Keratinocyte (primary cell): ENCODE measurements around the gene LIM2. TPM values are rescaled to one million over a fixed set of nuclear protein-coding genes. Genes with fewer than 3 reads are reported as not detected.

Experiments used
- DNase-seq: peaks from one replicate; pipeline ENCODE4 v3.0.0-alpha.2; 2011; ENCODE audit warnings: low read depth, missing footprints, low spot score
- FAIRE-seq: peaks from 2 replicates; lab custom pipeline; 2011; peaks lifted over from hg19 to GRCh38; lab: Jason Lieb, UNC
- H2AFZ ChIP-seq: 2 replicates; pipeline ENCODE4 v1.6.0; 2012; ENCODE audit warnings: low read length, control low read depth, inconsistent platforms; ENCODE audit not compliant: control insufficient read depth
- H3K27ac ChIP-seq: 2 replicates; pipeline ENCODE4 v1.5.1; 2011; ENCODE audit warnings: low read length; ENCODE audit not compliant: control insufficient read depth, insufficient read depth
- H3K27me3 ChIP-seq: 3 replicates; pipeline ENCODE4 v1.6.0; 2011; ENCODE audit warnings: low read length; ENCODE audit not compliant: control insufficient read depth, insufficient read depth; ENCODE audit errors: extremely low read depth
- H3K36me3 ChIP-seq, 2 experiments: 2 replicates in 1 of 2; 3 replicates in 1 of 2; pipeline ENCODE4 v1.5.1; 2011; ENCODE audit warnings: low read length in 2 of 2, mild to moderate bottlenecking in 1 of 2; ENCODE audit not compliant: control insufficient read depth in 2 of 2, insufficient read depth in 2 of 2; ENCODE audit errors: extremely low read depth in 1 of 2
- H3K4me1 ChIP-seq: 3 replicates; pipeline ENCODE4 v1.5.1; 2011; ENCODE audit warnings: low read length; ENCODE audit not compliant: control insufficient read depth, insufficient read depth; ENCODE audit errors: extremely low read depth
- H3K4me2 ChIP-seq: 3 replicates; pipeline ENCODE4 v1.6.0; 2011; ENCODE audit warnings: low read depth, low read length; ENCODE audit not compliant: control insufficient read depth, insufficient read depth; ENCODE audit errors: extremely low read depth
- H3K4me3 ChIP-seq, 3 experiments: fragments of 200-600 bp in 1 of 3; sonication (generic) in 1 of 3; 2 replicates in 2 of 3; 3 replicates in 1 of 3; pipeline ENCODE4 v1.5.1; 2011 to 2016; ENCODE audit warnings: low read length in 3 of 3, mild to moderate bottlenecking in 3 of 3, control low read depth in 2 of 3, inconsistent platforms in 1 of 3, low read depth in 1 of 3, mixed read lengths in 1 of 3, mixed run types in 1 of 3, moderate library complexity in 1 of 3; ENCODE audit not compliant: control insufficient read depth in 2 of 3, insufficient read depth in 2 of 3; ENCODE audit errors: extremely low read depth in 1 of 3
- H3K79me2 ChIP-seq: 2 replicates; pipeline ENCODE4 v1.6.0; 2012; ENCODE audit warnings: low read length; ENCODE audit not compliant: control insufficient read depth, insufficient read depth
- H3K9ac ChIP-seq: 3 replicates; pipeline ENCODE4 v1.6.0; 2011; ENCODE audit warnings: low read length; ENCODE audit not compliant: control insufficient read depth, insufficient read depth; ENCODE audit errors: extremely low read depth
- H3K9me1 ChIP-seq: 3 replicates; pipeline ENCODE4 v1.6.0; 2011; ENCODE audit warnings: low read length; ENCODE audit not compliant: control insufficient read depth, insufficient read depth; ENCODE audit errors: extremely low read depth
- H3K9me3 ChIP-seq: 2 replicates; pipeline ENCODE4 v1.5.1; 2012; ENCODE audit warnings: low read depth, low read length; ENCODE audit not compliant: control insufficient read depth
- H4K20me1 ChIP-seq: 3 replicates; pipeline ENCODE4 v1.6.0; 2011; ENCODE audit warnings: low read length; ENCODE audit not compliant: control insufficient read depth, insufficient read depth; ENCODE audit errors: extremely low read depth
- EZH2 ChIP-seq: IDR thresholded peaks from one replicate; pipeline ENCODE4 v1.6.1; 2012; ENCODE audit warnings: inconsistent platforms, mild to moderate bottlenecking, low read length, moderate library complexity
- dilution Hi-C: fragments of 300-500 bp; cut with MboI; formaldehyde crosslinking; loops from one replicate; pipeline ENCODE4 v1.7.0; 2020; ENCODE audit warnings: low sequenced_read_pairs; ENCODE audit not compliant: extremely low pct_ligation_motif_present
- polyA plus RNA-seq, 5 experiments: library from polyadenylated mRNA; depleted of rRNA in 3 of 5; stranded (reverse) in 3 of 5; stranded (forward) in 1 of 5; unstranded in 1 of 5; fragments of >200 nt; gene quantifications; 1 replicate in 1 of 5; 2 replicates in 3 of 5; 3 replicates in 1 of 5; pipeline versions ENCODE4 v1.2.1 to v1.2.3, GENCODE V29; 2011 to 2012; ENCODE audit warnings: missing spikeins in 2 of 5, low read depth in 1 of 5, low replicate concordance in 1 of 5
- TF ChIP-seq, protein P1 (sequence below), 3 experiments: IDR thresholded peaks in 1 of 3; conservative IDR thresholded peaks in 1 of 3; optimal IDR thresholded peaks in 1 of 3; 2 replicates in 2 of 3; 3 replicates in 1 of 3; pipeline versions ENCODE3 to v1.5.1; 2011; ENCODE audit warnings: low read length in 3 of 3, mild to moderate bottlenecking in 3 of 3, moderate library complexity in 2 of 3, control low read depth in 1 of 3, inconsistent platforms in 1 of 3; ENCODE audit not compliant: insufficient read depth in 2 of 3; ENCODE audit errors: extremely low read depth in 1 of 3

The LIM2 gene
- polyA plus RNA-seq, 1 donor (not counting 4 experiments of a cell fraction or from before 2014, with no cell fraction given): not detected

DNA sequence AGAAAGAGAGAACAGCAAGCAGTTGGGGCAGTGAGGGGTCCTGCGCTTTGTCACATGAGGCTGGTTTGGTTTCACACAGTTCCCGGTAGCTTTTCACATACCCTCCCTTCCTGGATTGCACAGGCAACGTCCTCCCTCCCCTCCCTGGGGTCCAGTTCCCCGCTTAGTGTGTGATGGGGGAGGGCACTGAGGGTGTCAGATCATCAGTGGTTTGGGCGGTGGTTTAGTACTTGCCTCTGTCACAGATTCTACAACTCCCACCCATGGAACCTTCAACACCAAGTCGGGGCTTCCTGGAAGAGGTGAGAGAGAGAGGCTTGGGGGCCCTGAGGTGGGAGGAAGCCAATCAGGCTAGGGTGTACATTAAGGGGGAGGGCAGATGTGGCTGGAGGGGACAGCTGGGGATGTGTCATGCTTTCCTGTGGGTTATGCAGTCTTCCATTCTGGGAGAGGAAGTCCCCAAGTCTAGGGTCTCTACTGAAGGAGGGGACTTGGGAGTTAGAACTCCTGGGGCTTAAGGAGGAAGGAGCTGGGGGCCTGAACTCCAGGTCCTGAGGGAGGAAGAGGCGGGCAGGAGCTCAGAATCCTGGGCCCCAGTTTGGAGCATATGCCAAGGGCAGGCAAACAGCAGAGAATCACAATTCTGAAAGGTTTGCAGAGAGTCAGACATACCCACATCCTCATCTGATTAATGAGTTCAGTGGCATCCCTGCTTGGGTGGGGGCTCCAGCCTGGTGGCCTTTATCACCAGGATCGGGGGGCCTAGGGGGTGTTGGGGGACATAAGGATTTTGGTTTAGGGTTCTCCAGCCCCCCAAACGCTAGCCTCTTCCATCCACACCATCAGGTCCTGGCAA, 14.9 kb downstream of the LIM2 start, which contains the start of gene NKG7:
Gene NKG7, minus strand, starts transcription at position 6 of the 856 bp plus-strand sequence. CDS start 119 bp downstream, outside the sequence.
- Histone ChIP-seq H3K9ac (no peak within 1 kb of the TSS), H3K27me3 (no peaks in the 10 kb centered on the region), H2AFZ (no peak within 1 kb of the TSS), H3K9me1 (no peaks in the 10 kb centered on the region), H3K27ac (no peak within 1 kb of the TSS), H3K9me3 (no peaks in the 10 kb centered on the region), H4K20me1 (no peaks in the 10 kb centered on the region), H3K4me2 (no peak within 1 kb of the TSS), H3K4me1 (no peaks in the 10 kb centered on the region), H3K79me2 (no peaks in the 10 kb centered on the region), H3K36me3 (no peaks in the 10 kb centered on the region), H3K4me3 (no peak within 1 kb of the TSS)
- TF ChIP-seq, protein P1, sequence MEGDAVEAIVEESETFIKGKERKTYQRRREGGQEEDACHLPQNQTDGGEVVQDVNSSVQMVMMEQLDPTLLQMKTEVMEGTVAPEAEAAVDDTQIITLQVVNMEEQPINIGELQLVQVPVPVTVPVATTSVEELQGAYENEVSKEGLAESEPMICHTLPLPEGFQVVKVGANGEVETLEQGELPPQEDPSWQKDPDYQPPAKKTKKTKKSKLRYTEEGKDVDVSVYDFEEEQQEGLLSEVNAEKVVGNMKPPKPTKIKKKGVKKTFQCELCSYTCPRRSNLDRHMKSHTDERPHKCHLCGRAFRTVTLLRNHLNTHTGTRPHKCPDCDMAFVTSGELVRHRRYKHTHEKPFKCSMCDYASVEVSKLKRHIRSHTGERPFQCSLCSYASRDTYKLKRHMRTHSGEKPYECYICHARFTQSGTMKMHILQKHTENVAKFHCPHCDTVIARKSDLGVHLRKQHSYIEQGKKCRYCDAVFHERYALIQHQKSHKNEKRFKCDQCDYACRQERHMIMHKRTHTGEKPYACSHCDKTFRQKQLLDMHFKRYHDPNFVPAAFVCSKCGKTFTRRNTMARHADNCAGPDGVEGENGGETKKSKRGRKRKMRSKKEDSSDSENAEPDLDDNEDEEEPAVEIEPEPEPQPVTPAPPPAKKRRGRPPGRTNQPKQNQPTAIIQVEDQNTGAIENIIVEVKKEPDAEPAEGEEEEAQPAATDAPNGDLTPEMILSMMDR (optimal IDR thresholded peaks at IDR 0.05 in 1 of 3, IDR thresholded peaks at IDR 0.05 in 1 of 3, conservative IDR thresholded peaks at IDR 0.05 in 1 of 3; ENCODE audit: extremely low read depth in 1 of 3, insufficient read depth in 2 of 3, low read length in 3 of 3): no peak
- no peak for TF ChIP-seq EZH2
- DNase-seq: no peak
- no peak for FAIRE-seq
- dilution Hi-C loops: no loop called here

DNA sequence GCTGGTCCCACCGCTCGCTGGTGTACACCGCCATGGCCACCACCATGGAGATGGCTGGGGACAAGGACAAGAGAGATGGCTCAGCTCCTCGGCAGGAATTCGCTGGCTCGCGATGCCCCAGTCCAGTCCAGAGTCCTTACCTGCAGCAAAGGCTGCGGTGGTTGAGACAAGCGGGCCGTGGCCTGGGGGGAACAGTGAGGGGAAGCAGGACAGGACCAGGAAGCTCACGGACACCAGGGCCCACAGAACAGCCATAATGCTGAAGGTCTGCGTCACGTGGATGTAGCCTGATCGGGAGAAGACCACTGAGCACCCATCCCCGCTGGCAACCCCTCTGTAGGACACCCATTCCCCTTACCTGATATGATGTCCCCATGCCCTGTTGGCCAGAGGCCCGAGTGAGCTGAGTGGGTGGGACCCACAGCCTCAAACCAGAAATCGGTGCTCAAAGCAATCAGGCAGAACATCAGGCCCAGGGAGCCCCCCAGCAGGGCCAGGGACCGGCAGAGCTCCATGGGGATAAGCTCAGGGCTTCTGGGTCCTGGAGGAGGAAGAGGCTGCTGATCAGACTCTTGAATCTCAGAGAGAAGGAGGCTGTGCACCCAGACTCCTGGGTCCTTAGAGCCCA, 15.6 kb downstream of the LIM2 start:
- H4K20me1 ChIP-seq: no peaks in the 10 kb centered on the region
- FAIRE-seq (no peak), DNase-seq (no peak)
- no peak overlapping the region for H3K4me2 ChIP-seq
- H3K4me1 ChIP-seq: no peaks in the 10 kb centered on the region
- no peak for TF ChIP-seq EZH2
- TF ChIP-seq, protein P1 (optimal IDR thresholded peaks at IDR 0.05 in 1 of 3, IDR thresholded peaks at IDR 0.05 in 1 of 3, conservative IDR thresholded peaks at IDR 0.05 in 1 of 3; ENCODE audit: extremely low read depth in 1 of 3, insufficient read depth in 2 of 3, low read length in 3 of 3): no peak
- no peak overlapping the region for H2AFZ ChIP-seq
- no peaks in the 10 kb centered on the region for H3K79me2 ChIP-seq
- no peak overlapping the region for H3K27ac ChIP-seq
- no peaks in the 10 kb centered on the region for H3K27me3 ChIP-seq
- no peak overlapping the region for H3K4me3 ChIP-seq
- no peaks in the 10 kb centered on the region for H3K9me1 ChIP-seq
- H3K9ac ChIP-seq: no peak overlapping the region
- H3K9me3 ChIP-seq: no peaks in the 10 kb centered on the region
- dilution Hi-C loops: no loop called here
- no peaks in the 10 kb centered on the region for H3K36me3 ChIP-seq
